ENCODE results near the gene CCDC74A. TPM values are rescaled to one million over a fixed set of nuclear protein-coding genes. Genes with fewer than 3 reads are reported as not detected.
"Not testable (repeated sequence)": the region's sequence is repeated elsewhere in the genome, so short reads cannot be mapped to it uniquely, and the experiment has no call there.

Gene CCDC74A
- total RNA-seq, 6 donors from 2014 or later: 0.46 to 33.5 (median 11.8) TPM

DNA sequence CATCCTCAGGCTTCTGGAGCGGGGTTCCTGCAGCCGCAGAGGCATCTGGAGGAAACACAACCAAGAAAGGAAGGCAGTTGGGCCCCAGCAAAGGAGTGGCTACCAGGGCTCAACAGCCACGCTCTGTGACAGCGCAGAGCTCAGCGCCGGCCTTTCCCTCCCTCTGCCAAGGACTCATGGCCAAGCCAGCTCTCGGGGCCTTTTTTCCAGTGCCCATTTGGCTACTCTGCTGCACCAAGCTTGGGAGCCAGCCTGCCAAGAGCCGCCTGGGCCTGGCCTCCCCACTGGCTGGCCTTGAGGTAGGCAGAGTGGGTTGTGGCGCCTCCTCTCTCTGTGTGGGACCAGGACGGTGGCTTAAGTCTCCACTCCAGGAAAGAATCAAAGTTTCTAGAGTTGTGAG is 7.2 kb upstream of the CCDC74A start:
- WGBS, 2 donors: 96 to 100% methylated on average over 4 to 10 of the region's 10 CpGs

DNA sequence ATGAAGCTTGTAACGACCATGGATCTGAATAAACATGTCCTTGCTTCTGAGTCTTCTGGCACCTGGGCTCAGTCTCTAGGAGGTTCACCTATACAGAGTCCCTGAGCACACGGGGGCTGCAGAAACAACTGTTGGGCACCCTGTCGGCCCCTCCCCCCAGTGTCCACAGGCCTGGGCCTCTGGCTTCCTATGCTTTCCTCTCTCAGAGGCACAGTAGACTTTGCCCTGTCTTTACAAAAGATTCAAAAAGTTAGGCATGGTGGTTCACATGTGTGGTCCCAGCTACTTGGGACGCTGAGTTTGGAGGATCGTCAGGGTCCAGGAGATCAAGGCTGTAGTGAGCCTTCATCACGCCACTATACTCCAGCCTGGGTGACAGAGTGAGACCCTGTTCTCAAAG is 6.2 kb upstream of the CCDC74A start:
- WGBS, 2 donors: 78 to 93% methylated on average over 6 of the region's 6 CpGs

More for the DNA sequence above, 7.2 kb upstream of the CCDC74A start:
- peaks cover 0 to 45% (median 27%) of the 10 kb centered on the region in 4 donors for H3K36me3 ChIP-seq
- no peak overlapping the region for H3K27ac ChIP-seq
- TF ChIP-seq POLR2A (IDR thresholded peaks at IDR 0.05) (no peak), EP300 (IDR thresholded peaks at IDR 0.05) (no peak), POLR2AphosphoS5 (IDR thresholded peaks at IDR 0.05) (no peak)
- TF ChIP-seq, protein P1, sequence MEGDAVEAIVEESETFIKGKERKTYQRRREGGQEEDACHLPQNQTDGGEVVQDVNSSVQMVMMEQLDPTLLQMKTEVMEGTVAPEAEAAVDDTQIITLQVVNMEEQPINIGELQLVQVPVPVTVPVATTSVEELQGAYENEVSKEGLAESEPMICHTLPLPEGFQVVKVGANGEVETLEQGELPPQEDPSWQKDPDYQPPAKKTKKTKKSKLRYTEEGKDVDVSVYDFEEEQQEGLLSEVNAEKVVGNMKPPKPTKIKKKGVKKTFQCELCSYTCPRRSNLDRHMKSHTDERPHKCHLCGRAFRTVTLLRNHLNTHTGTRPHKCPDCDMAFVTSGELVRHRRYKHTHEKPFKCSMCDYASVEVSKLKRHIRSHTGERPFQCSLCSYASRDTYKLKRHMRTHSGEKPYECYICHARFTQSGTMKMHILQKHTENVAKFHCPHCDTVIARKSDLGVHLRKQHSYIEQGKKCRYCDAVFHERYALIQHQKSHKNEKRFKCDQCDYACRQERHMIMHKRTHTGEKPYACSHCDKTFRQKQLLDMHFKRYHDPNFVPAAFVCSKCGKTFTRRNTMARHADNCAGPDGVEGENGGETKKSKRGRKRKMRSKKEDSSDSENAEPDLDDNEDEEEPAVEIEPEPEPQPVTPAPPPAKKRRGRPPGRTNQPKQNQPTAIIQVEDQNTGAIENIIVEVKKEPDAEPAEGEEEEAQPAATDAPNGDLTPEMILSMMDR (IDR thresholded peaks at IDR 0.05): no peak
- H3K4me1 ChIP-seq: no peaks in the 10 kb centered on the region
- H3K27me3 ChIP-seq: no peaks in the 10 kb centered on the region
- ATAC-seq (ENCODE audit: low FRiP score in 2 of 2) (no peak), DNase-seq (peak in 1 of 2 donors; percentile 68)
- no peak overlapping the region for H3K4me3 ChIP-seq
- no peaks in the 10 kb centered on the region for H3K9me3 ChIP-seq

DNA sequence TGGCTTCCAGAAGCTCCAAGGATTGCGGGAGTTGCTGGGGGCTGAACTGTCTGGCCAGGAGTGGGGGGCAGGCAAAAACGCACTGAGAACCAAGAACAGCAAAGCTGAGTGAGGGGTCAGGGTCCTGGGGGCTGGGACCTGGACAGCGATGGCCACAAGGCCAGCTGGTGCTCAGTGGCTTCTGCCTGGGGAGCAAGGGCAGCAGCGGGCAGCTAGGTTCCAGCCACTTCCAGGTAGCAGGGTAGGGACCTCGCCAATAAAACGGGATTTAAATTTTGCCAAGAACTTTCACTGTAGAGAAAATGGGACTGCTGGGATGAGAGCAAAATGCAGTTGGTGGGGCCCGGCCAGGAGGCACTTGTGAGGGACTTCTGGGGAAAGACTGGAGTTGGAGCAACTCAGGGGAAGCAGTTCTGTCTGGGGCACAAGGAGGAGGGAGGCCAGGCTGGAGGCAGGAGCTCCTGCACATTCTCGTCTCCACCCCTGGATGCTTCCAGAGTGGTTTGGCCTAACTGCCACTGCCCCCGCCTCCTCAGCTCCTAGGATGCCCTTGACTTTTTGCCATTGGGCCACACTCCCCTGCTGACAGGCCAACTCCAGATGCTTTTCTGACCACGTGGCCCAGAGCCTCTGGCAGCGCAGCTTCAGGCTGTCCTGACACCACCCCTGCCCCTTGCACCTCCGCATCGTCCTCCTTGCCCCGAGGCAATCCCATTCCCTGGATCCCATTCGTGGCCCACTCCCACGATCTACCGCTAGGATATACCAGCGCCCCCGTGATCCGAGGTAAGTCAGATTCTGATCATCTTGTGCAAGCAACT is 5.5 kb upstream of the CCDC74A start:
- peak in 1 of 2 donors; percentile 18 for DNase-seq
- no peak for ATAC-seq (ENCODE audit: low FRiP score in 2 of 2)
- WGBS, 2 donors: 86 to 87% methylated on average over 17 to 20 of the region's 20 CpGs

More for the DNA sequence above, 6.2 kb upstream of the CCDC74A start:
- not testable (repeated sequence) for ATAC-seq (ENCODE audit: low FRiP score in 2 of 2); H3K4me3 ChIP-seq; H3K27me3 ChIP-seq; H3K9me3 ChIP-seq; H3K27ac ChIP-seq; H3K4me1 ChIP-seq; DNase-seq
- peaks cover 0 to 38% (median 25%) of the 10 kb centered on the region in 4 donors for H3K36me3 ChIP-seq

DNA sequence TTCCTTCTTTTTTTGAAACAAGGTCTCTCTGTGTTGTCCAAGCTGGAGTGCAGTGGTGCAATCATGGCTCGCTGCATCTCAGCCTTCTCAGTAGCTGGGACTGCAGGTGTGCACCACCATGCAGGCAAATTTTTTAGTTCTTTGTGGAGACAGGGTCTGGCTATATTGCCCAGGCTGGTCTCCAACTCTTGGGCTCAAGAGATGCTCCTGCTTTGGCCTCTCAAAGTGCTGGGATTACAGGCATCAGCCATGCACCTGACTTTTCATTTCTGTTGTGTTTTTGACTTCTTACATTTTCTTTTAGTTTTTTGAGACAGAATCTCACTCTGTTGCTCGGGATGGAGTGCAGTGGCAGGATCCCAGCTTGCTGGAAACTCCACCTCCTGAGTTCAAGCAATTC is 2.4 kb upstream of the CCDC74A start:
- WGBS, 2 donors: 89 to 91% methylated on average over 2 of the region's 2 CpGs
- peaks cover 3 to 18% (median 6%) of the 10 kb centered on the region in 4 donors for H3K4me1 ChIP-seq
- ATAC-seq (ENCODE audit: low FRiP score in 2 of 2); H3K27ac ChIP-seq; H3K4me3 ChIP-seq; H3K36me3 ChIP-seq; H3K9me3 ChIP-seq; H3K27me3 ChIP-seq: not testable (repeated sequence)
- DNase-seq: peak in 1 of 2 donors; percentile 7

More for the DNA sequence above, 5.5 kb upstream of the CCDC74A start:
- peaks cover 0 to under 1% (median under 1%) of the 10 kb centered on the region in 4 donors for H3K4me1 ChIP-seq
- H3K36me3 ChIP-seq: peaks cover 0 to 34% (median 23%) of the 10 kb centered on the region in 4 donors
- no peak for TF ChIP-seq POLR2A (IDR thresholded peaks at IDR 0.05)
- TF ChIP-seq, protein P1 (IDR thresholded peaks at IDR 0.05): no peak
- TF ChIP-seq POLR2AphosphoS5 (IDR thresholded peaks at IDR 0.05): no peak
- TF ChIP-seq EP300 (IDR thresholded peaks at IDR 0.05): no peak
- no peak overlapping the region for H3K27ac ChIP-seq
- H3K27me3 ChIP-seq: no peaks in the 10 kb centered on the region
- H3K9me3 ChIP-seq: no peaks in the 10 kb centered on the region
- no peak overlapping the region for H3K4me3 ChIP-seq

DNA sequence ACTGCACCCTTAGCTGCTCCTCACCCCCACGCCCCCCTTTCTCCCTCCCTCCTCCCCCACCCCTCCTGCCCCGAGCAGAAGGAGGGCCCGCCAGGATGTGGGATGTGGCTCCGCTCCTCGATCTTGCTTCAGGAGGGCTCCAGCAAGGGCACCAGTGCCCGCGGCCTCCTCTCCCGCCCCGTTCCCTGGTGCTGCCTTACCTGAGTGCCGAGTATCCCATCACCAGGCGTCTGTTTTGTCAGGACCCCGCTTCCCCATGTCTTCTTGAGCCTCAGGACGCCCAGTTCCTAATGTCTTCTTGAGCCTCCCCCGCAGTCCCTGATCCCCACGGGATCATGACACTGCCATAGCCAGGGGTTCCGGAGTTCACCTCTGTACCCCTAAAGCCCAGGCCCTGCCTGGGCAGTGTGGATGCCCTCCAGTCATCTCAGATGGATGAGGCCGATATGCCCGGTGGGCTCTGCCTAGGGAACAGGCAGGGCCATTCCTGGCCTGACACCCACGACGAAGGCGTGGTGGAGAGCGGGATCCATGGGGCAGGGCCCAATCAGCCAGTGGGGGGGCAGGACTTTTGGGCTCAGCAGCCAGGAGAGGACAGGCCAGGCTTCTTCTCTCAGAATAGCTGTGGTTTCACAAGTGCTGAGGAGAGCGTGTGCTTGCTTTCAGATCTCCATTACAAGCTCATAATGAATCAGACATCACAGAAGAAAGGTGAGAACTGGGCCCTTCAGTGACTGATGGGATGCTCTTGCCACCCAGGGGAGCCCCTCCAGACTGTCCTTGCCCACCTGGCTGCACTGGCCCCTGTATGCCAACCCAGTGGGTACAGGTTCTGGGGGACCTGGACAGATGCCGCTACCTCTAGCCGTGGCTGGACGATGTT is 1.5 kb downstream of the CCDC74A start:
- ATAC-seq (ENCODE audit: low FRiP score in 2 of 2): not testable (repeated sequence)

DNA sequence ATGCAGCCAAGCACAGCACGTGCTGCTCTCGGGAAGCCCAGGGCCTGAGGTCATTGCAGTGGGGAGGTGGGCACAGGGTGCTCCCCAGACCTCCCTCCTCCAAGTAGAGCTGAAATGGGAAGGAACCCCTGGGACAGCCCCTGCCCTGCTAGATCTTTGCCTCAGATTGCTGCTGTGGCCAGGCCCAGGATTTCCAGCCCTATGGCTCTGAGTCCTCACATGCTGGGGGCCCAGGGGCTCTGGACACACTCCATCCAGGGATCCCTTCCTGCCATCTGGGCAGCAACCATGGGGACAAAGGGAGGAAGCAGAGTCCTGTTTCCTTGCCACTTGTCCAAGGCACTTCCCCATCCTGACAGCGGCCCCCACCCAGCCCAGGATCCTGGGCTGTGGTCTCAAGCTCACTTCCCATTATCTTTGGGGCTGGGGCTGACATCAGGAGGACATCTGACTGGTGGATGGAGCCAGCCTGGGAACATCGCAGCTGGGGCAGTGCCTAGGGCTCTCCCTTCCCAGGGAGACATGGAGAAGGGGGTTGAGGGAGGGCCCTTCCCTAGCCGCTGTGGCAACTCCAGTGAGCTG is 2.3 kb downstream of the CCDC74A start:
- 83 to 89% methylated on average over 1 to 4 of the region's 5 CpGs for WGBS, 2 donors
- H3K4me3 ChIP-seq; H3K27me3 ChIP-seq; H3K9me3 ChIP-seq; H3K27ac ChIP-seq; H3K36me3 ChIP-seq; ATAC-seq (ENCODE audit: low FRiP score in 2 of 2): not testable (repeated sequence)
- DNase-seq: peak in 1 of 2 donors; percentile 30
- H3K4me1 ChIP-seq: peaks cover 3 to 18% (median 6%) of the 10 kb centered on the region in 4 donors

More for the DNA sequence above, 1.5 kb downstream of the CCDC74A start:
- peak in 1 of 2 donors; percentile 43 for DNase-seq
- H3K27me3 ChIP-seq, H3K36me3 ChIP-seq, H3K9me3 ChIP-seq, H3K27ac ChIP-seq: not testable (repeated sequence)
- Histone ChIP-seq H3K4me1 (peaks cover 3 to 18% (median 6%) of the 10 kb centered on the region in 4 donors), H3K4me3 (peak overlapping the region in 3 of 4 donors; percentile 38 to 46 (median 42))
- 78 to 83% methylated on average over 13 to 18 of the region's 26 CpGs for WGBS, 2 donors

DNA sequence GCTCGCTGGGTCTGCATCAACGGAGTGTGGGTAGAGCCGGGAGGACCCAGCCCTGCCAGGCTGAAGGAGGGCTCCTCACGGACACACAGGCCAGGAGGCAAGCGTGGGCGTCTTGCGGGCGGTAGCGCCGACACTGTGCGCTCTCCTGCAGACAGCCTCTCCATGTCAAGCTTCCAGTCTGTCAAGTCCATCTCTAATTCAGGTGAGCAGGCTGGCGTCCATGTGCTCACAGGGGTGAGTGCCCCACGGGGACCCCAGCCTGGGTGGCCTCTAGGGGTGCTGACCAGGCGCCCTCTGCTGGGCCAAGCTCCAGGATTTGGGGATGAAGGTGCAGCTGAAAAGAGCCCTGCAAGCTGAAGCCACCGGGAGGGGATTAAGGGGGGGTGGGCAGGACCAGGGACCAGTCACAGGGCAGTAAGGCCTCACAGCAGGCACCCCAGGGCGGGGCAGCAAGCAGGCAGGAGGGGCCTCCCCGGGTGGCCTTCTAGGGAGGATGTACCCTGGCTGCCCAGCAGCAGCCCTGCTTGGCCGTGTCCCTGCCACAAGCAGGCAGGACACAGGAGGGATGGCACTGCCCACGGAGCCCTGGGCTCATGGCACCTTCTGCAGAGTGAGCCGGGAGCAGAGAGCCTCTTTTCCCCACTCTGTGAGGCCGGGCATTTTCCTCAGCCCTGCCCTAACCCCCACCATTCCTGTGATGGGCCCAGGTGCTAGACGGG is 3.1 kb downstream of the CCDC74A start:
- peaks cover 3 to 18% (median 6%) of the 10 kb centered on the region in 4 donors for H3K4me1 ChIP-seq
- H3K9me3 ChIP-seq; H3K36me3 ChIP-seq; H3K27ac ChIP-seq; H3K27me3 ChIP-seq; H3K4me3 ChIP-seq; ATAC-seq (ENCODE audit: low FRiP score in 2 of 2): not testable (repeated sequence)
- 86% methylated on average over 15 of the region's 22 CpGs; no CpG with 5 or more reads in 1 of the 2 donors for WGBS, 2 donors
- peak in 1 of 2 donors; percentile 81 for DNase-seq

DNA sequence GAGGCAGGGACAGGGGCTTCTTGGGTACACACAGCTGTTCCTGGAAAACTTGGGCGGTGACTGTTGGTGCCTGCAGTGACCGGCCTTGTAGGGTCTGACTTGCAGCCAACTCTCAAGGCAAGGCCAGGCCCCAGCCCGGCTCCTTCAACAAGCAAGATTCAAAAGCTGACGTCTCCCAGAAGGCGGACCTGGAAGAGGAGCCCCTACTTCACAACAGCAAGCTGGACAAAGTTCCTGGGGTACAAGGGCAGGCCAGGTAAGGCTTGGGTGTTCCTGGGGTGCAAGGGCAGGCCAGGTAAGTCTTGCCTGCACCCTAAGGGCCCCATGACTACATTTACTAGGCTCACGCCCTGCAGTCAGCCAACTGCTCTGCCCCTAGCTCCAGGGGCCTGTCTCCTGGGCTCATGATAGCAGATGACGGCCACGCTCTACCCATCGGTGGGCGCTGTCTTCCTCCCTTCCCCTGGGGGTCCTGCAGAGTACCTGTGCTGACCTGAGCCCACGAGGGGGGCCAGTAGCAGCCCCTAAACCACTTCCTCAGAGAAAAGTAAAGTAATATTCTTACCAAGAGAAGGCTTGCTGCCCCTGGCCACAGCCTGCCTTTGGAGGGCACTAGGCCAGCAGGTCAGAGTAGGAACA is 4.0 kb downstream of the CCDC74A start:
- H3K4me3 ChIP-seq; H3K36me3 ChIP-seq; H3K27me3 ChIP-seq; DNase-seq; H3K27ac ChIP-seq; H3K9me3 ChIP-seq; ATAC-seq (ENCODE audit: low FRiP score in 2 of 2): not testable (repeated sequence)
- peaks cover 3 to 18% (median 6%) of the 10 kb centered on the region in 4 donors for H3K4me1 ChIP-seq
- WGBS, 2 donors: 86 to 100% methylated on average over 2 to 6 of the region's 11 CpGs

All from upper lobe of left lung (tissue), 6 donors.